ENCODE data around the gene PARD3.

GRCh38 chr10:34513636-34514035 lies 301.5 kb downstream of the PARD3 start:
- TF ChIP-seq EZH2 (IDR thresholded peaks at IDR 0.05; ENCODE audit: insufficient read depth, poor library complexity, severe bottlenecking): no peak
- TF ChIP-seq EZH2phosphoT487 (IDR thresholded peaks at IDR 0.05; ENCODE audit: insufficient read depth, low read depth): no peak
